Measurements from ENCODE around the gene CELF2.

- TF ChIP-seq POLR2A (IDR thresholded peaks at IDR 0.05; ENCODE audit: extremely low read depth, insufficient read length) (no peak), CTCF (IDR thresholded peaks at IDR 0.05; ENCODE audit: low read depth, low read length) (no peak)
These were observed 207.2 kb downstream of the CELF2 start for GRCh38 chr10:11224792-11225416.

Data from NB4 (cell line).